Forelimb muscle (tissue), 1 donor: ENCODE measurements around the gene GADL1. TPM values are rescaled to one million over a fixed set of nuclear protein-coding genes. Genes with fewer than 3 reads are reported as not detected.

Experiments
- DNase-seq: peaks from one replicate; pipeline ENCODE4 v3.0.0-alpha.2; 2013; ENCODE audit warnings: low read depth
- polyA plus RNA-seq: library from polyadenylated mRNA; unstranded; fragments of 120-200 nt; gene quantifications from one replicate; pipeline ENCODE4 v1.2.1, GENCODE V29; 2013; ENCODE audit not compliant: insufficient read length

The GADL1 gene
- polyA plus RNA-seq, 1 donor, result 28.7 TPM

DNA sequence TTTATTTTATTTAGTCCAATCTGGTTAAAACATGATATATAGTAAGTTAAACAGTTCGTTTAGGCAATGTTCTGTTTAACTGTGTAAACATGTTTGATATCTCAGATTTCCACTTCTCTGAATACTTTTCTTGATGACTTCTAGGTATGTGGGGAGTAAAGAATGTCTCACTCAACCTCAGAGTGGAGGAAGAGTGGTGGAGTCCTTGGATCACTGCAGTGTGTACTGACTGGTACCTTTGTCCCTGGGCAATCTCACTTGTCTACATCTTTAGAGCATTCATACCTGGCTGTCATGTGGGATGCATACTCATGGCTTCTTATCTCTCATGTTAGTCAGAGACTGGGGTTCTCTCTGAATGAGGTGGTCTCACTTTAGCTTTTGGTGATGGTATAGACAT is 15.6 kb downstream of the GADL1 start:
- DNase-seq, result no peak

DNA sequence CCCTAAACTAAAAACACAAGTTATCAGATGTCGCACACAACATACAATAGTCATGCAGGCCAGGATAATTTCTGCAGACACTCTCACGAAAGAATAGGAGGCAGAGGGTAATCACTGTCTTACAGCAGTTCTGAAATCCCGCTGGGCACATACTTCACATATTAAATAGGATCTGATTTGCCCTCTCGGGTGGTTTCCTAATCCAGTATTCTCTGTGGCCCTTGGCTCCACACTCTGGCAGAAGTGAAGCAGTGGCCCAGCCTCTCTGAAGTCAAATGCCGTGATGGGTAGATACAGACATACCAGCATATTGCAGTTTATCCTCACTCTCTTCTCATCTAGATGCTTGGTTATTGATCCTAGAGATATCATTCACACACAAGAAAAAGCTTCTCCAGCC is 19.0 kb downstream of the GADL1 start:
- DNase-seq, result no peak

DNA sequence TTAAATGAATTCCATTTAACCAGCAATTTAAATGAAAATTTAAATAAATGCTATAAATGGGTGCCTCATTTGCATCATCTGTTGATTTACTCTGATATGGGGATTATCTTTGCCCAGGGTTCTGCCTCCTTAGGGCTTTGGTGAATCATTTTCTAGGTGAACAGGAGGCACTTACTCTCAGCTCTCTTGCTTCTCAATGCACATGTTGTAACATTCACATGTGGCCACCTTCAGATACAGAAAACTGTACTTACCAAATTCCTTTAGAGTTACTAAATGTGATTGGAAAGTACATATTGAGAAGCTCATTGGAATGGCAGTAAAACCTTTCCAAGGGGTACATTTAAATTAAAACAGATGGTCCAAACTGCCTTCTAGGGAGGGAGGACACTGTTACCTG is 20.8 kb downstream of the GADL1 start:
- DNase-seq, result no peak

- DNase-seq, result no peak
Measured at GRCh38 chr3:30872879-30873278, 21.6 kb downstream of the GADL1 start.

- no peak for DNase-seq
Measured at GRCh38 chr3:30871720-30872119, 22.7 kb downstream of the GADL1 start.

- DNase-seq, result no peak
Measured at GRCh38 chr3:30864836-30865235, 29.6 kb downstream of the GADL1 start.

- no peak for DNase-seq
Measured at GRCh38 chr3:30864132-30864531, 30.3 kb downstream of the GADL1 start.

- no peak for DNase-seq
Measured at GRCh38 chr3:30862004-30862403, 32.5 kb downstream of the GADL1 start.

DNA sequence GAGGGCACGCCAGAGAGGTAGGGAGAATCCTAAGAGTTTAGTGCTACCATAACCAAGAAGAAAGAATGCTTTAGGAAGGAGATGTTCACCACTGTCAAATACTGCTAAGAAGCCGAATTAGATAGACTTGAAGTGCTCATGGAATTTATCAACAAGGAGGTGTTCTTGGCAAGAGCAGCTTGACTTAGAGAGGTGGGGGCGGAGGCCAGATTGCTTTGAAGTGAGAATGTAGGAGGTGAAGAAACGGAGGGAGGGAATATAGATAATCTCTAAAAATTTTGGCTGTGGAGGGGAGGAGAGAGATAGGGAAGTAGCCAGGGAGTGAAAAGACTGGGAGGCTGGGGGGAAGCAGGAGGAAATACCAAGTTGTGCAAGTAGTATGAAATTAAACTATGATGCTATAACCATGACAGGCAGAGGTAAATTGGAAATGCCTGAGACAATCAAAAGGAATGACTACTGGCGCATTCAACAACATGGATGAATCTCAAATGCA is 35.5 kb downstream of the GADL1 start:
- DNase-seq, result no peak

DNA sequence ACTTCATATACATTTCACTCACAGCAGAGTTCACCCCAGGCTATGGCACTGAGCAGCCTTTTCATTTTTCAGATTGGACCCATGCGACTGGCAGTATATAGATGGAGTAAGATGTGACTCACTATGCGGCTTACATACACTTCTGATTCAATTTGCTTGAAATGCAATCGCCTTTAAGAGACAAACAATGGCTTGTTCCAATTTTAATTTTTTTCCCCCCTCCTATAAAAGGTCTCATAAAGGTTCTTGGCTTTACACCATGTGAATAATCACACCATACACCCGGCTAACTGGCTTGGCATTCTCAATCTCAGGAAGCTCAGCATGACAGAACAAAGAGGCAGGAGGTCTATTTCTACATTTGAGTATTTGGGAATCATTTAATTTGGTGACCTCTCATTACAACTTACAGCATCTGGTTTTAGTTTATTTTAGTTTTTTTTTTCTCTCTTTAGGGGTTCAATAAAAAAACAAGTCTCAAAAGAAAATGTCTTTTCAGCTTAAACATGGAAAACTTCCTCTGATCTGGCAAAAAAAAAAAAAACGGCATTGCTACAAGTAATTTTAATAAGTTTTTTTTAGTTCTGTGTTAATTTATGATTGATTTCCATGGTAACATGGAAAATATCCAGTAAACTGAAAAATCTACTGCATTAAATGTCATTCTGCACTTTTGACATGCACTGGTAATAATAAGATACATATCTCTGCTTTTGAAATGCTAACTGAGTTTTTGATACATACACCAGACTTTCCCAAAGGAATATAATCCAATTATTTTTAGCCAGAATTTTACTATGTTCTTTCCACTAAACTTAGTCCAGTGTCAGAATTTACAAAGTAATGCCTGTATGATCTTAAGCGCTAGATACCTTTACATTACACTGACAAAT is 38.8 kb downstream of the GADL1 start:
- DNase-seq, result no peak

- no peak for DNase-seq
Measured at GRCh38 chr3:30852833-30853232, 41.6 kb downstream of the GADL1 start.

DNA sequence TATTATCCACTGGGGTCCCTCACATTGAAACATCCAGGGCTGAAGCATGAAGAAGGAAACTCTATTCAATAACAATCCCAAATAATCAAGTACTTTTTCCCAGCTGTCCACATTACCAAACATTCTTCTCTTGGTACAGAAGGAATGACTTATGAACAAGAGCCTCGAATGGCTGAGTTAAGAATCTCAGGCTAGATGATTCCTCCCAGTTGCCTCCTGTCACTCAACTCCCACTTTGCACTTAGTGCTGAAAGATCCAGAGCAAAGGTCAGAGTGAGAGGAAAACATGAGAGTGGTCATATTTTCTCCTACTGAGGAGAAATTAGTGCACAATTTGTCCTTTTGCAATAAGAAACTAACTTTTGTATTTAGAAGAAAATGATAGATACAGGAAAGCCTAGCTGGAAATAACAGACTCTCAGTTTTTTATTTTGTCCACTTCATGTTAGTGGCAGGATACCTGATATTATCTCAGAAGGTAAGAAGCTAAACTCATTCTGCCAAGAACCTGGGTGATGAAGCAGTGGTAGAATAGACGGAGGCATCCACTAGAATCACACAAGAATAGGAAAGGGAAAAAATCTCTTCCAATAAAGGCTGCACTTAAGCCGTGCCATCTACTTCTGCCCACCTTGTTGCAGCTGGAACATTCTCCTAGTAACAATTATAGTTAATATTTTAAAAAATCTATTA is 46.2 kb downstream of the GADL1 start:
- no peak for DNase-seq

GRCh38 chr3:30847592-30847991 is 46.9 kb downstream of the GADL1 start:
- DNase-seq, result no peak

DNA sequence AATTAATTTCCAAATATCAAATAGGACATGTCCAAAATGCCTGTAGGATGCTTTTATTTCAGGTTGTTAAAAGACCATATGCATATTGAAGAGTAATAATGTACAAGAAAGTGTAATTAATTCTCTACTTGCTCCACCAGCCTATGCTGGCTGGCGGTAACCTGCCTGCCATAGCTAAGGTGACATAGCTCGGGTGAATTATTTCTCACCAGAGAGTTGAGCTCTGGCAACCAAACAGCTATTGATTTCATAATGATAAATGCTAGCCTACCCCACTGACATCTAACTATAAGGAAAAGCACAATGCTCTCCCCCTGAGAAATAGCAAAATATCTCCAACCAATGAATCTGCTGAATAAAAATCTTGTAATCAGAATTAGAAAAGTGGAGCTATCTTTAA is 48.9 kb downstream of the GADL1 start:
- DNase-seq, result no peak

DNA sequence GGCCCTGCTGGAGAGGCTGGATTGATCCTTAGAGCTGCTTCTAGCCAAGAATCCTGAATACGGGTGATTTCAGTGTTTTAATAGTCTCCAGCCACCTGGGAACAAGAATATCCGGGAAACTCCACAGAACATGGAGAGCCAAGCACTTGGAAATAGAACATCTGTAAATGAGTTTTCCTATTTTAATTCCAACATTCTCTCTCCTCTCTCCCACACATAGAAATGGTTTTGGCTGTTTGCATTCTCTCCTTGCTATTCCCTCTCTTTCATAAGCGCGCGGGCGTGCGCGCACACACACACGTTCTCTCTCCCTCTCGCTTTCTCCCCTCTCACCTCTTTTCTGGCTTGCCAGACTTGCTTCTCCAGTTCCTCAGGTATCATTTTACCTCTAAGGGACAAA is 50.6 kb downstream of the GADL1 start:
- no peak for DNase-seq

DNA sequence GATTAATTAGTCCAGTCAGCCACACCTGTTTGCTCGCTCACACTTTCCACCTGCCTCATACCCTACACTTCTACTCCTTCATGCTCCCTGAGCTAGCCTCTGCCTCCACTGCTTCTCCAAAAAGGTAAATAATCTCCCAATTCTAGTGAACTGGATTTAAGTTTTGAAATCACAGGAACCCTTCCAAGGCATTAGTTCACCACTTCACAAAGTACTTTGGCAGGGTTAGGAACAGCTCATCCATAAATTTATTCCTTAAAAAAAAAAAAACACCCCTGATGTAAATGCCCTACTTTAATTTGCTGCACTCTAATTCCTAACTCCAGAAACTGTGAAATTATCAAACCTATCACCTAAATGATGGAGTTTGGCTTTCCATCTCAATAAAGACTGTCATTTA is 58.3 kb downstream of the GADL1 start:
- no peak for DNase-seq

- DNase-seq, result no peak
Measured at GRCh38 chr3:30835667-30836066, 58.8 kb downstream of the GADL1 start.

DNA sequence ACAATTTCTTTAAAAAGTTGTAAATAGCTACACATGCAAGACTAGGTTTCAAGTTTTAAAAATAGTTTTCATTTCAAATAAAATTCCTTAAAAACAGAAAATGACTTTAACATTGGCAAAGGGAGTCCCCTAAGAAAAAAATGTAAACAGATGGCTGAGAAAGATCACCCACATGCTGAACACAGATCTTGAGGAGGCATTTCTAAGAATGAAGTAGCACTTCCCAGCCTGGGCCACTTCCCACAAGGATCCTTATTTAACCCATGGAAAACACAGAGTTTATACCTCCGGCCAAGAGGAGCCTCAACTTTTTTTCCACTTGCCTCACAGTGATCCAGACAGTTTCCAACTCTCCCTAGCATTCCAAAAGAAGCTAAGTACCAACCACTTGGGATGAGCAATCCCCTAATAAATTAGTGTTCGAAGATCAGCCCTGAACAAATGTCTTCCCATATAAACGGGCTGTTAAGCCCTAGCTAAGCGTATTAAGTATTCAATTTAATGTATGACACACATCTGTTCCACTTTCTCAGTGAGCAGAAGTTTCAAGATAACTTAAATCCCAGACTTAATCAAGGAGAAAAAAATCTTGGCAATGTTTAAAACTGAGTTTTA is 61.4 kb downstream of the GADL1 start:
- DNase-seq, result no peak

- no peak for DNase-seq
Measured at GRCh38 chr3:30827080-30827479, 67.4 kb downstream of the GADL1 start.

DNA sequence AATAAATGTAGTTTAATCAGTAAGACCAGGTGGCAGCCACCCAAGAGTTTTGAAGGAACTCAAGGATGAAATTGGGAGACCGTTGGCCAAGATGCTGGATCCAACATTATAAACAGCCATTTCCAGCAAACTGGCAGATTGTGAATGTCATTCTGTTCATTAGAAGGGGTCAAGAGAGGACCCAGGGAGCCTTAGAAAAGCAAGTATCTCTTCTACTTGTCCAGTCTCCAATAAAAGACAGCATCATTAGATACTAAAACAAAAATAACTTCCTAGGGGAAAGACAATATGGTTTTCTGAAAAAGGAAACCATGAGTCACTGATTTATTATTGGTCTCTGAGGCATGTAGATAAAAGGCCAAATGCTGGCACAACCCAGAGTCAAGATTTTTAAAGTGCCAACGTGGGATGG is 67.9 kb downstream of the GADL1 start:
- DNase-seq, result no peak

DNA sequence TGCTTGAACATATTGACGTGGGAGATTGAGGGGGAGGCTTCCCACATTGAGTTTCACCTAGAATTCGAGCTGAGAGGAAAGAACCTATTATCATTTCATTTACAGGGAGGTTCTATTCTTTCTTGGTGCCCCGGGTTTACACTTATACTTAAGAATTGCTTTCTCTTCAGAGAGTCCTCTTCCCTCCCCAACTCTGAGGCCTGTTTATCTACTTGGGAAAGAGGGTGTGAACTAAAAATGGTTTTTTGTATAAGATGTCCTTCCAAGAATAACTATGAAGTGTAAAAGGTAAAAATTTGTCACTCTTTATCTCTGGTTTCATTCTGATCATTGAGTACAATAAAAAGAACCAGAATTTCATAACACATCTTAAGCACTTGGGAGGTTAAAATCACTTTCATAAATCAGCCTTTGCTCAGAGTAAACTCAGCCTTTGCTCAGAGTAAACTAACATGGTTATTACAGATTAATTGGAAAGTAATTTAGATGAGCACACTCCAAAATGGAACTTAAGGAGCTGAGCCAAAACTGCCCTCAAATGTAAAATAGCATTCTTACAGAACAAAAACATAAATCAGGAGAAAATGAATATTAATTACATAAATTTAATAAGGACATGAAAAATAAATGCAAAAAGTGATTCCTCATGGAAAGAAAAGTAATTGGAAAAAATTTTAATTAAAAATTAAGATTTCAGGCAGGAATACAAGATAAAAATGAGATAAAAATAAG is 75.2 kb downstream of the GADL1 start:
- no peak for DNase-seq

GRCh38 chr3:30813734-30814133 is 80.7 kb downstream of the GADL1 start:
- no peak for DNase-seq
